SKM-1 treated with dmso at 0.1 percent for 144 hours (cell line): Measurements from ENCODE around the gene ADAMTS2.

ENCODE experiments used
- DNase-seq: peaks from one replicate; lab custom pipeline; 2025; ENCODE audit not compliant: unreplicated experiment; lab: John Stamatoyannopoulos, UW

Gene ADAMTS2

DNA sequence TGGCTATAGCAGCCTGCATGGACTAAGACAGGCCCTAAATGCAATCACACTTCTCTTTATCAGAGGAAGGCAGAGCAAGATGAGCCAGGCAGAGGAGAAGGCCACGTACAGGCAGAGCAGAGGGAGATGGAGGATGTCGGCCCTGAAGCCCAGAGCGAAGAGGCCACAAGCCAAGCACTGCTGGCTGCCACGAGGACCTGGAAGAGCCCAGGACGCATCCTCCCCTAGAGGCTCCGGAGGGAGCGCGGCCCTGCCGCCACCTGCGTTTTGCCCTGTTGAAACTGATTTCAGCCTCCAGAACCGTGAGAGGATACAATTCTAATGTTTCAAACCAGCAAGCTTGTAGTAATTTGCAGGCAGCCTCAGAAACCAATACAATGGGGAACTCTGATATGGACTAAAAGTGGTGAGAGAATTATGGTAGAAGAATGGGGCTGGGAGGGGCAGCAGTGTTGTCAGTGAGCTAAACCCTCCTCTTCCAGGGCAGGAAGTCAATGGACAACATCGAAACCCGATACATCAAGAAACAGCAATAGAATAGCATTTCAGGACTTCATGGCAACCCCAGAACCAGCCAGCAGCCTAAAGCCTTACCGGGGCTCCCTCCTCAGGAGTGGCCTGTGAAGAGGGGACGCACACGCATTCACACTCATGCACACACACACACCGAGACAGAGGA, 32.6 kb downstream of the ADAMTS2 start:
- DNase-seq = no peak

DNA sequence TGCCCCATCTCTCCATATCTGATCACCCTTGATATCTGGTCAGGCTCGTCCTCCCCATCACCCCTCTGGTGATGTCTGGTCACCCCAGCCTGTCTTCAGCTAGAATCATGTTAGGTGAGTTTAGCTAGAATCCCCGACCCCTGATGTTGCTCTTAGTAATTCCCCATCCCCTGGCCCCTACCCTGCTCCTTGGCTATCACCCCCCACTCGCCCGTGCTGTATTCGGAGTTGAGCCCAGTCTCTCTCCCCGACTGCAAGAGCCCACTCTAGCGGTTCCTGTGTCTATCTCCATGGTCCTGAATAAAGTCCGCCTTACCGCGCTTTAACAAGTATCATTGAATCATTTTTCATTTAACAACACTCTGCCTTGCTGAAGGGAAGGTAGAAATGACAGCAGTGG, 33.7 kb downstream of the ADAMTS2 start:
- no peak for DNase-seq

DNA sequence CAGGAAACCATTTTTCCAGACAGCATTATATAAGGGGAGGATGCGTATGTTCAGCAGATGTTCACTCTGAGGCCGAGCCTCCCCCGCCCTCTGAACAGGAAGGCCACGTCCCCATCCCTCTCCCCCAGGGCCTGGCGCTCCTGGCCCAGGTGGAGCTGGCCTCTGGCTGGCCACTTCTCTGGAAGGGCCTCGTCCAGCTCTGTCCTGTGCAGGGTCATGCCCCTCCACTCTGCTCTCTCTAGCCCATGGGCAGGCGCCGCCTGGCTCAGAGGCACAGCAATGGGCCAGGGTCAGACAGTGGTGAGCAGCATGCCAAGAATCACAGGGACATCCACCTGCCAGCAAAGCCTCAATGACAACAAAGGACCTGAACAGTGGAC, 34.2 kb downstream of the ADAMTS2 start:
- DNase-seq = no peak

DNA sequence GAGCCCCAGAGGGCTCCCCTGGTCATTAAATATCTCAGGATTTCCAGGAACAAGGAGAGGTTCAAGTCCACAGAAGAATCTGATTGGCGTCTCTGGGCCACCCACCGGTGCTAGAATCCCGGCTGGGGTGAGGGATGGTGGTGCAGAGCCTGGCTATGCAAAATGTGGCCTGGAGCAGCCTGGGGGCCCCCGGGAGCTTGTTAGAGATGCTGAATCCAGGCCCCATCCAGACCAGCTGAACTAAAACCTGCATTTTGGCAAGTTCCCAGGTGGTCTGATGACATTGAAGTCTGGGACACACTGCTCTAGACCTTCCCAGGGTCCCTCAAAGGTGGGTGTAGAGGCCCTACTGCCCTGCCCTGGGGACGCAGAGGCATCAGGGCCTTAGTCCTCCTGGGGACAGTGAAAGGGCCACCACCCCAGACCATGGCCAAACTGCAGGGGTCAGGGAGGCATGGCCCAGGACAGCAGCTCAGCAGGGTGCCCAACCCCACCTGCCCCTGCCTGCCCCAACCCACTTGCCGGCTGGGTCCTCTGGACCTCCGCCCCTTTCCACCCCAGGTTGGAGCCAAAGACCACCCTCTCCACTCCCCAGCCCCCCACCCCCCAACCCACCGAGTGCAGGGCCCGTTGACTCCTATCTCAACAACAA, 34.7 kb downstream of the ADAMTS2 start:
- DNase-seq = no peak

DNA sequence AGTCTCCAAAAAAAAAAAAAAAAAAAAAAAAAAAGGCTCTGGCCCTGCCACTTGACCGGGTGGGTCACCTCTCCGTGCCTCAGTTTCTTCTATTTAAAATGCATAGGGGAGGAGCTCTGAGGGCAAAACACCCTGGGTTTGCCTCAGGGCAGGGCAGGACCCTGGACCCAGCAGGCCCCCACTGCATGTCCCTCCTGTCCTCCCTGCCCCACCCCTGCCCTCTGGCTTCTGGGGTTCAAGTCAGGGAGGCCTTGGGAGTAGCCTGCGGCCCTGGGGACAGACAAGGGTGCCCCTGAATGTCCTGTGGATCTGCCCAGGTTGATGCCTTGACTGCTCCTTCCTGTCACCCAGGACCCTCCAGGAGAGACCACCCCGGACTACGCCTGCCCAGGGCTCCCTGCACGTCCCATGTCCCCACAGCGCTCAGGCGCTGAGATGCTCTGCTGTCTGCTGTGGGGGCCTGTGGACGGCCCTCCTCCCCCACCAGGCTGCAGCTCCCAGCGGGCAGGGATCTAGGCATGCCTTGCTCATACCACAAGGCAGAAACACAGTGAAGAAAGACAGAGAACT, 35.4 kb downstream of the ADAMTS2 start:
- DNase-seq = no peak

DNA sequence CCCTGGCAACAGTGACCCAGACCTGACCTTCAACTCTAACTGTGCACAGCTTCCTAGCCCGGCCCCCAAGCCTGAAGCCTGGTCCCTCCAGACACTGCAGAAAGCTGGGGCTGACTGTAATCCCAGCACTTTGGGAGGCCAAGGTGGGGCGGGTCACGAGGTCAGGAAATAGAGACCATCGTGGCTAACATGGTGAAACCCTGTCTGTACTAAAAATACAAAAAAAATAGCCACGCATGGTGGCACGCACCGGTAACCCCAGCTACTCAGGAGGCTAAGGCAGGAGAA, 35.9 kb downstream of the ADAMTS2 start:
- DNase-seq = no peak

DNA sequence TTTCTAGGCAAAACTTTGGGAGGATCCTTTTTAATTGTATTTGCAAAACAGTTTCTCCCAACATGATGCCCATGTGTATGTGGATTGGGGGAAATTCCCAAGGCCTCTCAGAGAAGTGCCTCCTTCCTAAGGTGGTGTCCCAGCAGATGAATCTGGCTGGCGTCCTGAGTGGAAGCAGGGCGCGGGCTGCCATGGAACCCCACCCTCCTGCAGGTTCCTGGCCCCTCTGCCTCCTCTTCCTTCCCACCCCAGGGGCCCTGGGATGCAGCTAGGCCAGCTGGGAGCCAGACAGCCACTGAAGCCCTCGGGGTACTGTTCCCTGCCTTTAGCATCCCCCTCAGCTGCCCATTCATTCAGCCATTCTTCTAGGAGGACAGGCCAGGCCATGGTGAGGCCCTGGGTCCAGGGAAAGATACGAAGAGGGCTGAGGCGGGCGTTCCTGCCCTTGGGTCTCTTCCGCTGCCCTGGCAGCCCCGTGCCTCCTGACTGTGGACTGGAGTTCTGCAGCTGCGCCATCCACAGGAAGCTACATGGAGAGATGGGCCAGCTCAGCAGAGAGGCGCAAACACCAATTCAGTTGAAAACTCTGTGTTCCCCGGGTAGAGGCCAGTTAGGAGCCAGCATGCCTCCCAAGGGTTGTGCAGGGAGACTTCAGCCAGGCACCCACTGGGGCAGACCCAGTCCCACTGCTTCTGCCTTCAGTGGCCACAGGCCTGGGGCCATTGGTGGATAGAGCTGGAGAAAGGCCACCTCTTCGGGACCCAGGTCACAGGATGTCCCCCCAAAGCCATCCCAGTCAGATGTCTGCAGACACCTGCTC, 36.5 kb downstream of the ADAMTS2 start:
- DNase-seq = no peak

DNA sequence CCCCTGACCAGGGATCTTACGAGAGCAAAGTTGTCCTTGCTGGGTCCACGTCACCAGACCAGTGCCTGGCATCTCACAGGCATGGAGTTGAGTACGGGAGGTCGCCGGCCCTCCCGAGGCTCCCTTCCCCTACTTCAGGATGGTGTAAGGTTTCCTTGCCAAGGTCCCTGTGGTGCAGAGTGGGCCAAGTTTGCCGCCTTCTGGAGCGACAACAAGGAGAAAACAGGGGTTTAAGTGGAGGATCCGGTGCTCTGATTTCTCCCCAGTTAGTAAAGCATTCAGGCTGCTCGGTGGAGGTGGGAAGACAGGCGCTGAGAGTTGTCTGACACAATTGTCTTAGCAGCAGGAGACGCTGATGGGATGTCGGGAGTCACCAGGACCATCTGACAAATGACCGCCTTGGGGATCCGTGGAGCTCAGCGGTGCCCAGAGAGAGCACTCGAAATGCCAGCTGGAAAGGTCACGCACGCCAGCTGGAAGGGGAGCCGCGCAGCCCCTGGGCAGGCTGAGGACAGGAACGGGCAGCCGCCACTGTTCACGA, 37.3 kb downstream of the ADAMTS2 start:
- no peak for DNase-seq

DNA sequence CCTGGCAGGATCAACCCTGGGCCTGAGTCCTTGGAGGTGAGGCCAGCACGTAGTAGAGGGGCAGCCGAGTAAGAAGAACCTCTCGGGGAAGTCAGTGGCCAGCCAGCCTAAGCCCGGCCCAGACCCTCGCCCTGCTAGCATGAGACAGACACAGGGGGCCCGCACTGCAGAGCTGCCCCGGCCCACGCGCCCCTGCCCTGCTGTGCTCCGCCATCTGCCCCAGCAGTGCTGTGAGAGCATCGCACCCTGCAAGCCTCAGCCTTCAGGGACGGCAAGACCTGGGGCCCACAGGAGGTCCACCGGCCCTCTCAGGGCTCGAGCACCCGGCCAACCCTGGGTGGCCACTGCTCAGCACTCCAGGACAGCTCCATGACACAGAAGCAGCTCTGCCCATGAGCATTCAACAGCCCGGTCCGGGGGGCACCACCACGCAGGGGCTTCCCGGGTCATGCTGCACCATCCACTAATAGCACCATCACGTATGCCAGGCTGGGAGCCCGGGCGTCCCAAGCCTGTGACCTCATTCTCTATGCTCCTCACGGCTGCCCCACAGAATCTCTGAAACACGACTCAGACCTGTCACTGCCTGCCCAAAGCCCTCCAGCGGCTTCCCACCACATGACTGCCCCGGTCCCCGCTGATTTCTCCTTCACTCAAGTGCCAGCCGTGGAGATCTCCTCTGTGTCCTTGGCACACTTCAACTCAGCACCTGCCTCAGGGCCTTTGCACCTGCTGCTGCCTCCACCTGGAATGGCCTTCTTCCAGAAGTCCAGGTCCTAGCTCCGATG, 38.1 kb downstream of the ADAMTS2 start:
- DNase-seq = no peak

DNA sequence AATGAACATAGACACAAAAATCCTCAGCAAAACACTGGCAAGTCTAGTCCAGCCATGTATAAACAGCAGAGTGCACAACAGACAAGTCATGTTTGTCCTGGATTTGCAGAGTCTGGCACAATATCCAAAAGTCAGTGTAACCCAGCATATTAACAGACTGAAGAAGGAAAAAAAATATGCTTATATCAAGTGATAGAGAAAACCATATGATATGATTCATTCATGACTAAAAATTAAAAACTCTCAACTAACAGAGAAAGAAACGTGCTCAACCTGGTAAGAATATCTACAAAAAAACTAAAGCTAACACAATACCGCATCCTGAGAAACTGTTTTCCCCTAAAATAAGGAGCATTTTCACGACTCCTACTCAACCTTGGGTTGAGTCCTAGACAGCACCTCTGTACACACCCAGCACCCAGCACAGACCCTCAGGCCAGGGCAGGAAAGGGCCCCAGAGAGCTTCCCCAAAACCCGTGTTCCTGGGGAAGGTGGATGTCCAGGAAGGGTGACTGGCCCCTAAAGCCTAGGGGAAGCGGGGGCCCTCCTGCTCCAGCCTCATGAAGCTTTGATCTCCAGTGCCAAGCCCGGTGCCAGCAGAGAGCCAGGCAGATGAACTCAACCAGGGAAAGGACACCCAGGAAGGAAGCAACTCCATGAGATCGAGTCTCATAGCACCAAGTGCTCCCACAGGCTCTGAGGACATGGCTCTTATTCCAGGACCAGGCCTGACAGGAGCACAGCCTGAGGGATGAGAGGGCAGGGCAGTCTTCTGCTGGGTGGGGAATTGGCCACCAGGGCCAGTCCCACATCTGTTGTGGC, 38.9 kb downstream of the ADAMTS2 start:
- DNase-seq = no peak

DNA sequence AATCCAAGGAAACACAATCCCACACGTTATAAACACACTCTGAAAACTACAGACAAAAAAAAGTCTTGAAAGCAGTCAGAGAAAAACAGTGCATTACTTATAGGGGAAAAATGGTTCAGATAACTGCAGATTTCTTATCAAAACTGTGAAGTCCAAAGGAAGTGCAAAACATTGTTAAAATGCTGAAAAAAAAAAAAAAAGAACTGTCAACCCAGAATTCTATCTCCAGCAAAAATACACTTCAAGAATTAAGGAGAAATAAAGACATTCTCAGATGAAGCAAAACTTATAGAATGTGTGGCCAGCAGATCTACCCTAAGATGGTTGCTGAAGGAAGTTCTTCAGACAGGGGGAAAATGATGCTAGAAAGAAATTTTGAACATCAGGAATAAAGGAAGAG, 40.4 kb downstream of the ADAMTS2 start:
- no peak for DNase-seq

DNA sequence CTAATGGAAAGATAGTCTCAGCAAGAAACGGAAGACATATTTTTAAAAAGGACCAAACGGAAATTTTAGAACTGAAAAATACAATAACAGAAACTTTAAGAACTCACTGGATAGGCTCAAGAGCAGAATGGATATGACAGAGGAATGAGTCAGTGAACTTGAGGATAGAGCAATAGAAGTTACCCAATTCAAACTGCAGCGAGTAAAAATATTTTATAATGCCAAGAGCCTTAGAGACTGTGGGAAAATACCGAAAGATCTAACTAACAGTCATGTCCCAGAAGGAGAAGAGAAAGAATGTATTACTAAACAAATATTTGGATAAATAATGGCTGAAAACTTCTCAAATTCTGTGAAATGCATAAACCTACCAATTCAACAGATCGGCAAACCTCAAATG, 40.8 kb downstream of the ADAMTS2 start:
- DNase-seq = no peak

DNA sequence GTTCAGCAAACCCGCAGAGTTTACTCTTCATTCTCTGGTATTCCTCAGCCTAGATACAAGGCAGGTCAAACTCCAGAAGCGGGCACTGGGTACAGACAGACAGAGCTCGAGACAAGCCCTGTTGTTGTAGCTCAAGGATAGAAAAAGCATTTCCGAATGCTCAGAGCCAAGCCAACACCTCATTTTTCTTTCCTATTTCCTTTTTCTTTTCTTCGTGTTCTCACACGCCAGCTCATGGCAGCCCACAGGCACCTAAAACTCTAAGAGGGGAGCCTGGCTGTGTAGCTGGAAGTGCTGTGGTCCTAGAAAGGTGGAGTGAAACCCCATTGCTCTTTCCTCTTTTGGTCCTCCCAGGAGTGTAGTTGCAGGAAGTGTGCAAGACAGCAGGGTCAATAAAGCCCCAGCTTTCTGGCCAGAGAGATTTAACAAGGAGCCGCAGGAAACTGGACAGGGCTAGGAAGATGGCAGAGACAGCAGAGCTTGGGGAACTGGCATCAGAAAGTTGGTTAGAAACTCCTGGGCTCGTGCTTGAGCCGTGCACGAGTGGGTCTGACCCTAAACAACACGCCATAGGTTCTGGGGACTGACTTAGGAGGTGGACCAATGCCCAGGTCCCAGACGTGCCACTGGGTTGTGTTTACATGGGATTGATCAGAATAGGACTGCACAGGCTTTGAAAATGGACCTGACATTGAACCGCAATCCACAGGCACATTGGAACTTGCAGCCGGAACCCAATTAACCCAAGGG, 41.6 kb downstream of the ADAMTS2 start:
- no peak for DNase-seq

DNA sequence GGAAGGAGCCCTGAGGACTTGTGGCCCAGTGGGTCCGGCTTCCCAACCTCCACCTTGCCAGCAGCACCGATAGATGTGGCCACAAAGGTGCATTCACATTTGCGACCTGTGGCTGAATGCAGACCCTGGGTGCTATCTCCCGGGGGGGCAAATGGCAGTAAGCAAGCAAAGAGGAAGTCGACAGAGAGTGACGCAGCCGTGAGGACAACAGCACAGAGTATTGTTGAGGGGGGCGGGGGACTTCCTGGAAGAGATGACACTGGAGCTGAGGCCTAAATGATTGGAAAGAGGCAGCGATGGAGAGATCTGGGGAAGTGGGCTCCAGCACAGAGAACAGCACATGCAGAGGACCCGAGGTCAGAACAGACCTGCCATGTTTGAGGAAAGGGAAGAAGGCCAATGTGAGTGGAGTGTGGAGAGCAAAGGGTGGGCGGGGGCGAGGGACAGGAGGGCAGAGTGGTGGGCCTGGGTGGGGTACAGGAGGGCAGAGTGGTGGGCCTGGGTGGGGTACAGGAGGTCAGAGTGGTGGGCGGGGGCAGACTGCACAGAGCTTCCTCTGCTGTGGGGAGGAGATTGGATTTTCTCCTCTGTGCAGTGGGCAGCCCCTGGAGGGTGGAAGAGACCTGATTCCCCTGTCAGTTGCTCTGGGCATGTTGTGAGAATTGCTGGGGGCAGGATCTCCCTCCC, 42.6 kb downstream of the ADAMTS2 start:
- DNase-seq = no peak

DNA sequence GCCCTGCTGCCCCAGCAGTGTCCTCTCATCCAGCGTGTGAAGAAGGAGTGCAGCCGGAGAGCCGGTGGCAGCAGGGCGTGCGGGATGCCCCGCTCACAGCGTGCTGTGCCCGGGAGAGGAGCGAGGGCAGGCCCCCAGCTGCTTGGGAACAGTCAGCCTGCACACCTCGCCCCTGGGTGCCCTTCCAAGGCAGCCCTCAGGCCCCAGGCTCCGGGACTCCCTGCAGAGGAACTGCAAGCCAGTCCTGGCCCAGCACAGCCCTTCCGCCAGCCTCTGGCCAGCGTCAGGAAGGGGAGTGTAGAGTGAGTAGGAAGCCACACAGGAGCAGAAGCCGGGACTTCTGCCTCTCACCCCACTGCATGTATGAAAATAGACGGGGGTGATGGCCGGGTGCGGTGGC, 43.5 kb downstream of the ADAMTS2 start:
- DNase-seq = no peak

DNA sequence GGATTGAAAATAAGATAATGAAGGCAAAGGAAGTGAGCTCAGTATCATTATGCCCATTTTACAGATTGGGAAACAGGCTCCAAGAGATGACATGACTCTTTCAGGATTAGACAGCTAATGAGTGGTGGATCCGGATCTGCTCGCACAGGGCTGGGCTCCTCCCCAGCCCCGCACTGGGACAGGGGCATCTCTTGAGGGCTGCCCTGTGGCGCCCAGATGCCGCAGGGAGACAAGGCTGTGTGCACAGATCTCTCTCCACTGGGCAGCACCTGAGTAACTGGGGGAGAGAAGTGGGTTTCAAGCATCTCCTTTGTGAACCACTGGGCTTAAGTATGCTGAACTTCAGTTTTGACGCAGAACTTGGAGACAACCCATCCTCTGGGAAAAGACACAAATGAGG, 43.9 kb downstream of the ADAMTS2 start:
- DNase-seq = no peak

DNA sequence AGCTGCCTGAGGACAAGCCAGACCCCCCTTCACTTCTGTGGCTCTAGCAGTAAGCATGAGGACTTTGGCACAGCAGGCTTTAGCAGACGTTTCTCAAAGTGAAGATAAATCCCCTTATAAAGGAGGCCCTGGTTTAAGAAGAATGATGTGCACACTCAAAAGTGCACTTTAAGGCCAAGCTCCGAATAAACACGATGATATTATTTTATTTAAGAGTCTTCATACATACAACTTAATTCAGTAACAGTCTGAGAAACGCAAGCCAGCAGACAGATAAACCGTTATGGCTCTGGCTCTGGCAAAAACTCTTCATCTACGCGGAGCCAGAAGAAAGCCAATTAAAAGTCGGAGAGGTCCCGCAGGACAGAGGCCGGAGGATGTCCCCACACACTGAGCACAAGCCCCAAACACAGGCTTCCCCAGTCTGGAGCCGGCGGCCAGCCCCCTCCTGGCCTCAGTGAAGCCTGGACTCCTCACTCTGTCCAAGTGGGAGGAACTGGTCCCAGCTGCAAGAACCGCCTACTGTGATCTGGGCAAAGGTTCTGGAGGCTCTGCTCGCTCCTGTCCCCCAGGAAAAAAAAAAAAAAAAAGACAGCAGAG, 44.6 kb downstream of the ADAMTS2 start:
- DNase-seq = no peak

DNA sequence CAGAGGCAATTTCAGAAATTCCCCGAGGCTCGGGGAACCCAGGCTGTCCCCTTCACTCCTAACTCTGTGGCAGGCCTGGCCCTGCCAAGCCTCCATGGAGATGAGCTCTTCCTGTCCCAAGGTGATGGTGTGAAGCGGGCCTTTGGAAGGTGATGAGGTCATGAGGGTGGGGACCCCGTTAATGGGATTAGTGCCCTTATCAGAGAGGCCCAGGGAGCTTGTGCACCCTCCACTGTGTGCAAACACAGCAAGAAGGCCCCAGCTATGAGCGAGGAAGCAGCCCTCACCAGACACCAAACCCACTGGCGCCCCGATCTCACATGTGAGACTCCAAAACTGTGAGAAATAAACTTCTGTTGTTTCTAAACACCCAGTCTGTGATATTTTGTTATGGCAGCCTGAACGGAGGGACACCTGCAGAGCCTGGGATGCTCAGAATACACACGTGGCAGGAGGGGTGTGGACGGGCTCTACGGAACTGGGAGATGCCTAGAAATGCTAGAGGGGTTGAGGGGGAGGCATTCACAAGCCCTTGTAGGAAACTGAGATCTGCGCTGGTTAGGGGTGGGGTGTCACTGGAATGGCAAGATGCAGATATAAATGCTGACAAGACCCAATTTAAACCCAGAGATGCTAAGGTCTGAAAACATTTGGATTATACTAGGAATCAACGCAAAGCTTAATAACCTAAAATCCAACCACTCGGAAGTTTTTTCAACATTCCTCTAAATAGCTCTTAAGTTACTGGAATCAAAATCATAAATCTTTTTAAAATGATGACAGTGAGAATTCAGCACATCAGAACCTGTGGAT, 46.9 kb downstream of the ADAMTS2 start:
- DNase-seq = no peak
